Measurements from ENCODE around the gene HARS1.
A peak's percentile ranks its signal among the peaks of the same experiment; 100 is the strongest.
"Not testable (repeated sequence)": the region's sequence is repeated elsewhere in the genome, so short reads cannot be mapped to it uniquely, and the experiment has no call there.

The HARS1 gene

GRCh38 chr5:140710899-140711552 is 19.9 kb upstream of the HARS1 start:
- Histone ChIP-seq H3K4me1 (ENCODE audit: control insufficient read depth, insufficient read depth, low read length) (no peaks in the 10 kb centered on the region), H3K36me3 (ENCODE audit: control insufficient read depth, insufficient read depth, low read length) (no peaks in the 10 kb centered on the region), H3K9me3 (ENCODE audit: control insufficient read depth, low read length) (no peaks in the 10 kb centered on the region), H3K27me3 (ENCODE audit: control insufficient read depth, insufficient read depth, low read length) (no peaks in the 10 kb centered on the region), H3K4me3 (ENCODE audit: low read length) (peak overlapping the region; percentile 95), H3K9ac (ENCODE audit: low read length) (peak overlapping the region; percentile 89)

- not testable (repeated sequence) for H3K36me3 ChIP-seq (ENCODE audit: control insufficient read depth, insufficient read depth, low read length); H3K27me3 ChIP-seq (ENCODE audit: control insufficient read depth, insufficient read depth, low read length); H3K9me3 ChIP-seq (ENCODE audit: control insufficient read depth, low read length); H3K4me3 ChIP-seq (ENCODE audit: low read length); H3K4me1 ChIP-seq (ENCODE audit: control insufficient read depth, insufficient read depth, low read length); H3K9ac ChIP-seq (ENCODE audit: low read length)
Measured at GRCh38 chr5:140708787-140709186, 17.6 kb upstream of the HARS1 start.

DNA sequence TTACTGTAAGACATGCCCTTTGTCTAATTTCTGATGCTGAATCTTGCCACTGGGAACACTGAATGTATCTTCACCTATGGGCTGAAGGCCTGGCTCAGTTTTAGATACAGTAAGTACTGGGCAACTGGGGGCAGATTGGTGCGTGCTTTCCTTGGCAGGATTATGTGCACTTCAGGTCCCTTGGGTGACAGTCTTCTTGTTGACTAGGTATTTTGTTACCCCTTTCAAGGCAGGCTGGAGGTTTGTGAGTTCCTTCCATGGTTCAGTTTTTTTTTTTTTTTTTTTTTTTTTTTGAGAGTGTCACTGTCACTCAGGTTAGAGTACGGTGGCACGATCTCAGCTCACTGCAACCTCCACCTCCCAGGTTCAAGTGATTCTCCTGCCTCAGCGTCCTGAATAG is 16.6 kb upstream of the HARS1 start:
- Histone ChIP-seq H3K27me3 (ENCODE audit: control insufficient read depth, insufficient read depth, low read length) (no peaks in the 10 kb centered on the region), H3K36me3 (ENCODE audit: control insufficient read depth, insufficient read depth, low read length) (no peaks in the 10 kb centered on the region), H3K4me1 (ENCODE audit: control insufficient read depth, insufficient read depth, low read length) (no peaks in the 10 kb centered on the region), H3K9me3 (ENCODE audit: control insufficient read depth, low read length) (no peaks in the 10 kb centered on the region), H3K4me3 (ENCODE audit: low read length) (no peak overlapping the region), H3K9ac (ENCODE audit: low read length) (no peak overlapping the region)

DNA sequence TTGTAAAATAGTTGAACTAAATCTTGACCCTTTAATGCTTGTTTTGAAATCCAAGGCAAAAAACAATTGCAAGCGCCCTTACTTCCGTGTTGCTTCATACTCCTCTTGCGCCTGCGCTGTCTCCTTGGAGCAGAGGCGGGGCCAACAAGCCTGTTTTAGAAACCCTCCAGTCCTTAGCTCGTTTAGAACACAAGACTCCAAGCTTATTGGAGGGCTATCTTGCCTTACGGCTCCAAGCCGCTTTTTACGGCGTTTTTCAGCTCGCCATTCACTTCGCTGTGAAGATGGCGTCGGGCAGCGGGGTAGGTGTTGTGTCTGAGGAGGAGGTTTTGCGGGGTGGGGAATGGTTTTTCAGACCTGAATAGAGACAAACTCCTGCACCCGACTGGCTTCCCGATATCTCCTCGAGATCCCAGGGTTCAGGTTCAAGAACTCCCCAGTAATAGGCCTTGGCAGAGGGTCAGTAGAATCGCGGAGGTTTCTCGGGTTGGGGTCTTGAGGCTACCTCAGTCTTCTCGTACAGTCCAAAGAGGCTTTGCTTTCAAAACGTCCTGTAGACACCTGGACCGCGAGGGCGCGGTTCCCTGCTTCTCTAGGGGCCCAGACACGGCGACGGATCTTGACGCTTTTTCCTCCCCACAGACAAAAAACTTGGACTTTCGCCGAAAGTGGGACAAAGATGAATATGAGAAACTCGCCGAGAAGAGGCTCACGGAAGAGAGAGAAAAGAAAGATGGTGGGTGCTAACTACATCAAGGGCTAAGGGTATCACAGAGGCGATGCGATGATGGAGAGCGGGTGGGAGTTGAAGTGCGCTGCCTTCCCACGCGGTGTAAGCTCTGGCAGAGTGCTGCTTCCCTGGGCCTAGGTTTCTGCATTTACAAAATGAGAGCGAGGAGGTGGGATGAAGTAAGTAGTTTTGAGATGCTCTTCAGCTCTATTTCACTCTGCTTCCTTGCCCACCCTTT is 9.3 kb upstream of the HARS1 start, which contains the start of gene ZMAT2:
ZMAT2 (plus strand) TSS at position 271 of the 968 bp plus-strand sequence; CDS start at position 285, 14 bp downstream.
- Histone ChIP-seq H3K9me3 (ENCODE audit: control insufficient read depth, low read length) (no peaks in the 10 kb centered on the region), H3K36me3 (ENCODE audit: control insufficient read depth, insufficient read depth, low read length) (peaks cover 20% of the 10 kb centered on the region), H3K9ac (ENCODE audit: low read length) (peak within 1 kb of the TSS; percentile 89), H3K4me1 (ENCODE audit: control insufficient read depth, insufficient read depth, low read length) (peaks cover 11% of the 10 kb centered on the region), H3K27me3 (ENCODE audit: control insufficient read depth, insufficient read depth, low read length) (no peaks in the 10 kb centered on the region), H3K4me3 (ENCODE audit: low read length) (peak within 1 kb of the TSS; percentile 80)

DNA sequence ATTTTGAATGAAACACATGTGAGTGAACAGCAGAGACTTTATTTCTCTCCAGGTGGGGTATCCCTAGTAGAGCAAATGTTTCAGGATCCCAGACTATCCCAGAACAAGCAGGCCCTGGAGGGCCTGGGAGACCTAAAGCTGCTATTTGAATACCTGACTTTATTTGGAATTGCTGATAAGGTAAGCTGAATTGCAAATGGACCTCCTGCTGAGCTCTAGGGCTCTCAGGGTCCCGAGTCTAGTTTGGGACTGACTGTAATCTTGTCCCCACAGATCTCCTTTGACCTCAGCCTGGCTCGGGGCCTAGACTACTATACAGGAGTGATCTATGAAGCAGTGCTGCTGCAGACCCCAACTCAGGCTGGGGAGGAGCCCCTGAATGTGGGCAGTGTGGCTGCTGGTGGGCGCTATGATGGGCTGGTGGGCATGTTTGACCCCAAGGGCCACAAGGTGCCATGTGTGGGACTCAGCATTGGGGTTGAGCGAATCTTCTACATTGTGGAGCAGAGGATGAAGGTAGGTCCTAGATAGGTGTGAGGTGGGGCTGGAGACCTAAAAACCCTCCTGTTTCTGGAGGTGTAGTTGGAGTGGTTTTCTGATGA is 5.8 kb upstream of the HARS1 start:
- Histone ChIP-seq H3K4me1 (ENCODE audit: control insufficient read depth, insufficient read depth, low read length) (peaks cover 15% of the 10 kb centered on the region), H3K36me3 (ENCODE audit: control insufficient read depth, insufficient read depth, low read length) (peaks cover 20% of the 10 kb centered on the region), H3K9me3 (ENCODE audit: control insufficient read depth, low read length) (no peaks in the 10 kb centered on the region), H3K27me3 (ENCODE audit: control insufficient read depth, insufficient read depth, low read length) (no peaks in the 10 kb centered on the region), H3K9ac (ENCODE audit: low read length) (no peak overlapping the region), H3K4me3 (ENCODE audit: low read length) (no peak overlapping the region)

- peaks cover 23% of the 10 kb centered on the region for H3K36me3 ChIP-seq (ENCODE audit: control insufficient read depth, insufficient read depth, low read length)
- H3K9ac ChIP-seq (ENCODE audit: low read length): no peak overlapping the region
- H3K9me3 ChIP-seq (ENCODE audit: control insufficient read depth, low read length): no peaks in the 10 kb centered on the region
- H3K4me1 ChIP-seq (ENCODE audit: control insufficient read depth, insufficient read depth, low read length): peaks cover 12% of the 10 kb centered on the region
- H3K27me3 ChIP-seq (ENCODE audit: control insufficient read depth, insufficient read depth, low read length): no peaks in the 10 kb centered on the region
- no peak overlapping the region for H3K4me3 ChIP-seq (ENCODE audit: low read length)
Measured at GRCh38 chr5:140694276-140694675, 3.1 kb upstream of the HARS1 start.

GRCh38 chr5:140690376-140690932 is 716 bp downstream of the HARS1 start:
- peaks cover 12% of the 10 kb centered on the region for H3K4me1 ChIP-seq (ENCODE audit: control insufficient read depth, insufficient read depth, low read length)
- peak overlapping the region; percentile 79 for H3K4me3 ChIP-seq (ENCODE audit: low read length)
- H3K27me3 ChIP-seq (ENCODE audit: control insufficient read depth, insufficient read depth, low read length): no peaks in the 10 kb centered on the region
- H3K9me3 ChIP-seq (ENCODE audit: control insufficient read depth, low read length): no peaks in the 10 kb centered on the region
- H3K36me3 ChIP-seq (ENCODE audit: control insufficient read depth, insufficient read depth, low read length): peaks cover 3% of the 10 kb centered on the region
- H3K9ac ChIP-seq (ENCODE audit: low read length): peak overlapping the region; percentile 84

GRCh38 chr5:140678993-140679392 is 12.2 kb downstream of the HARS1 start:
- no peak overlapping the region for H3K9ac ChIP-seq (ENCODE audit: low read length)
- no peak overlapping the region for H3K4me3 ChIP-seq (ENCODE audit: low read length)
- no peaks in the 10 kb centered on the region for H3K9me3 ChIP-seq (ENCODE audit: control insufficient read depth, low read length)
- H3K36me3 ChIP-seq (ENCODE audit: control insufficient read depth, insufficient read depth, low read length): peaks cover 4% of the 10 kb centered on the region
- H3K27me3 ChIP-seq (ENCODE audit: control insufficient read depth, insufficient read depth, low read length): no peaks in the 10 kb centered on the region
- no peaks in the 10 kb centered on the region for H3K4me1 ChIP-seq (ENCODE audit: control insufficient read depth, insufficient read depth, low read length)

- H3K27me3 ChIP-seq (ENCODE audit: control insufficient read depth, insufficient read depth, low read length): no peaks in the 10 kb centered on the region
Measured at GRCh38 chr5:140677947-140678346, 13.2 kb downstream of the HARS1 start.

DNA sequence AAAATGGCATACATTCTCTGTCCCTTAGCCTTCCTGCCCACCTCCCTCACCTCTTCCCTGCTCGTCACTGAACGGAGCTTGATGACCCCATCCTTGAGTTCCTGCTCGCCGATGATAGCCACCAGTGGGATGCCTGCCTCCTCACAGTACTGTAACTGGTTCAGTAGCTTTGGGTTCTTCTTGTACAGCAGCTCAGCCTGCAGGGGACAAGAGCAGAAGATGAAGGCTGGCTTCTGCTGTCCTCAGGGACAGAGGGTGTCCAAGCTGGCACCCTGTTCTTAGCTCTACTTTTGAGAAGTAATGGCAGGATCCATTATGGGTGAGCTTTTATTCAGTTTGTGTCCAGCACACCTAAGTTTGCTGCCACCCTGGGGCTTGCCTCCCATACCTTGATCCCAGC is 16.5 kb downstream of the HARS1 start:
- Histone ChIP-seq H3K4me3 (ENCODE audit: low read length) (no peak overlapping the region), H3K9ac (ENCODE audit: low read length) (no peak overlapping the region), H3K36me3 (ENCODE audit: control insufficient read depth, insufficient read depth, low read length) (peaks cover 5% of the 10 kb centered on the region), H3K4me1 (ENCODE audit: control insufficient read depth, insufficient read depth, low read length) (peaks cover 13% of the 10 kb centered on the region), H3K27me3 (ENCODE audit: control insufficient read depth, insufficient read depth, low read length) (no peaks in the 10 kb centered on the region), H3K9me3 (ENCODE audit: control insufficient read depth, low read length) (no peaks in the 10 kb centered on the region)

More at GRCh38 chr5:140677947-140678346, 13.2 kb downstream of the HARS1 start:
- peaks cover 4% of the 10 kb centered on the region for H3K36me3 ChIP-seq (ENCODE audit: control insufficient read depth, insufficient read depth, low read length)
- no peak overlapping the region for H3K4me3 ChIP-seq (ENCODE audit: low read length)
- H3K9me3 ChIP-seq (ENCODE audit: control insufficient read depth, low read length): no peaks in the 10 kb centered on the region
- H3K9ac ChIP-seq (ENCODE audit: low read length): no peak overlapping the region
- H3K4me1 ChIP-seq (ENCODE audit: control insufficient read depth, insufficient read depth, low read length): no peaks in the 10 kb centered on the region

GRCh38 chr5:140674211-140674610 is 17.0 kb downstream of the HARS1 start:
- Histone ChIP-seq H3K36me3 (ENCODE audit: control insufficient read depth, insufficient read depth, low read length) (peaks cover 10% of the 10 kb centered on the region), H3K4me3 (ENCODE audit: low read length) (no peak overlapping the region), H3K9ac (ENCODE audit: low read length) (no peak overlapping the region), H3K27me3 (ENCODE audit: control insufficient read depth, insufficient read depth, low read length) (no peaks in the 10 kb centered on the region), H3K9me3 (ENCODE audit: control insufficient read depth, low read length) (no peaks in the 10 kb centered on the region), H3K4me1 (ENCODE audit: control insufficient read depth, insufficient read depth, low read length) (peaks cover 13% of the 10 kb centered on the region)

All from mucosa of stomach (tissue), 1 donor.